GM12891 (cell line): Measurements from ENCODE around the gene CCDC200.

Source experiments
- POLR2AphosphoS5 ChIP-seq: IDR thresholded peaks from 2 replicates; pipeline ENCODE4 v1.6.1; 2011; ENCODE audit warnings: low read depth, low read length, control low read depth
- TAF1 ChIP-seq: IDR thresholded peaks from 2 replicates; pipeline ENCODE4 v1.6.1; 2011; ENCODE audit warnings: low read depth, low read length, control low read depth

DNA sequence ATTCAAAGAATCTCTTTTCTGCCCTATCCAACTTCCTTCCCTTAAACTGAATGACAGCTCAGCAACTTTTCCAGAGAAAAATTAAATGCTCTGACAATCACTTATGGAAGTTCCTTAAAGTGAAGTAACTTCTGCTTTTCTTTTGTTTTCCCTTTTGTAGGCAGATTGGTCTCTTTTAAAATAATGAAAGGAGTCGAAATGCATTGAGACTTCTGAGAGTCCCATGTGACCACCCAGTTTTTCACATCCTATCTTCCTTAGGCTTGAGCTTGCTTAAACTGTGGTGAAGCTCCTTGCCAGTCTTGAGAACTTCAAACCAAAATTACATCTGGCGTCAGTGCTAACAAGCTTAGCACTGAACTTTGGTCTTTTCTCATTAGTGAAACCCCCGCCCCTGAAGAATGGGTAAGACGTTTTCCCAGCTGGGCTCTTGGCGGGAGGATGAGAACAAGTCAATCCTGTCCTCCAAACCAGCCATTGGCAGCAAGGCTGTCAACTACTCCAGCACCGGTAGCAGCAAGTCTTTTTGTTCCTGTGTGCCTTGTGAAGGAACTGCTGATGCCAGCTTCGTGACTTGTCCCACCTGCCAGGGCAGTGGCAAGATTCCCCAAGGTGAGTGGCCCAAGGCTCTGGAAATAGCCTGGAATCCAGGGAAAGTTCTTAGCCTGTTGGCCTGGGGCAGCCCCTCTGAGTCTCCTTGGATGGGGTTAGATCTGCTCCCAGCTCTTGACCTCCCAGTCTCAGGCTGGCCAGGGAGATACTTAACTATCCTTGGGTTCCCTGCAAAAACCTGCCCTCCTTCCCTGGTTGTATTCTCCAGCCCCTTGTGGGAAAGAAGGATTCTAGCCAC lies 15.6 kb downstream of the CCDC200 start:
- TF ChIP-seq TAF1 = no peak
- TF ChIP-seq POLR2AphosphoS5 = no peak
